BJ (cell line): ENCODE data around the gene OR2AG2. TPM values are rescaled to one million over a fixed set of nuclear protein-coding genes. Genes with fewer than 3 reads are reported as not detected.
A peak's percentile ranks its signal among the peaks of the same experiment; 100 is the strongest.

ENCODE experiments used
- CTCF ChIA-PET: fragments of 350-600 bp; formaldehyde crosslinking; extraction: SDS; loops from one replicate; lab custom pipeline; 2021; ENCODE audit warnings: antibody characterized with exemption, inconsistent platforms; lab: Yijun Ruan, JAX
- POLR2A ChIA-PET: fragments of 300-600 bp; sonication (Branson Sonifier 250); formaldehyde crosslinking; extraction: SDS; loops from one replicate; lab custom pipeline; 2021; ENCODE audit warnings: antibody characterized with exemption; lab: Charles Lee
- DNase-seq: peaks from one replicate; pipeline ENCODE4 v3.0.0-alpha.2; 2011; ENCODE audit warnings: low read depth
- H3K27me3 ChIP-seq: 2 replicates; pipeline ENCODE4 v1.6.0; 2011; ENCODE audit warnings: low read length; ENCODE audit not compliant: control insufficient read depth, insufficient read depth
- H3K36me3 ChIP-seq: 2 replicates; pipeline ENCODE4 v1.5.1; 2011; ENCODE audit warnings: low read length; ENCODE audit not compliant: control insufficient read depth, insufficient read depth
- H3K4me3 ChIP-seq: 2 replicates; pipeline ENCODE4 v1.5.1; 2011; ENCODE audit warnings: low read depth, mild to moderate bottlenecking, control low read depth, low read length
- polyA minus RNA-seq: library from RNA; depleted of rRNA, polyadenylated mRNA; stranded (reverse); fragments of >200 nt; gene quantifications from 2 replicates; pipeline ENCODE4 v1.2.3, GENCODE V29; 2011; rRNA and poly(A)+ RNA removed
- polyA plus RNA-seq: library from polyadenylated mRNA; depleted of rRNA; stranded (reverse); fragments of >200 nt; gene quantifications from 2 replicates; pipeline ENCODE4 v1.2.3, GENCODE V29; 2011; rRNA removed
- TF ChIP-seq, protein P1 (sequence below): IDR thresholded peaks from 2 replicates; pipeline ENCODE4 v1.5.1; 2011; ENCODE audit warnings: low read depth, mild to moderate bottlenecking, control low read depth, inconsistent platforms, low read length, moderate library complexity; ENCODE audit not compliant: insufficient read depth

OR2AG2 gene, protein sequence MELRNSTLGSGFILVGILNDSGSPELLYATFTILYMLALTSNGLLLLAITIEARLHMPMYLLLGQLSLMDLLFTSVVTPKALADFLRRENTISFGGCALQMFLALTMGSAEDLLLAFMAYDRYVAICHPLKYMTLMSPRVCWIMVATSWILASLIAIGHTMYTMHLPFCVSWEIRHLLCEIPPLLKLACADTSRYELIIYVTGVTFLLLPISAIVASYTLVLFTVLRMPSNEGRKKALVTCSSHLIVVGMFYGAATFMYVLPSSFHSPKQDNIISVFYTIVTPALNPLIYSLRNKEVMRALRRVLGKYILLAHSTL
- polyA plus RNA-seq (0.28 and 0.60 TPM in 2 replicates), polyA minus RNA-seq (4.1 and 5.8 TPM in 2 replicates)

DNA sequence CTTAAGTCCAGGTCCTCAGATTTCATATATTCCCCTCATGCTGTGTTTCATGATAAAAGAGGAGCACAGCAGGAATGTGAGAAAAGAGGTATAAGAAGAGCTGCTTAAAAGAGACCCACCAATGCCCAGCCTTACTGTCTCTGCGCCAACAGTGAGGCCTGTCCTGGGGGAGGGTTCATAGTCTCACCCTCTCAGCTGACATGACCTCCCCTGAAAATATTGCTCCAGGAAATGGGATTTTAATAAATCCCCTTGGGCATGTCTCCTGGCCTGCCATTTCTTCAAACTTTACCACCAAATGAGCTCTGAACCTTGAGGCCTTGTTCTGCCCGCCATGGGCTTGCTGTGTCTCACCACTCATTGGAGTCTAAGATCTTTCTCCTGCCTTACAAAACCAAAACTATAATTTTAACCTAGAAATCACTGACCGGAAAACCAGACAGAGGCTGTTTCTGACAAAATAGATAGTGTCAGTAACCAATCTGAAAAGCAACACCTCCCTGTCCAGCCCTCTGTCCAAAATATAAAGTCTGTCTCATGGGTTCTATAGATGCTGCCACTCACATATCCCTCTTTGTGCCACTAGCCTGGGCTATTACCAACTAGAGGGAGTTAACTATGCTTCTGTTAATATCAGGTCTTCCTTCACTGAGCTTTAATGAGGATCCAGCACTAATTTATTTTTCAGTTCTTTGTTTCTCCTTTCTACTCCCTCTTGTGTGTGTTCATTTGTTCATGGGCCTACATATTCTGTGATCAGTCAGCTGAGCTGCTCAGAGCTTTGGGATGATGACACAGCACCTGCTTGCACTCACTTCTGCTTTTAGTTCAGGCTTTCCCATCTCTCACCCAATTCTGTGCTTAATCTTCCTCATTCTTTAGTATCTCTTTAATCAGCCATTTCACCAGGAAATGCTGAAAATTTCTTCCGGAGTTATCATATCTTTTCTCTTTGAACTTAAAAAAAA, at the start of gene OR2AG2:
TSS of gene OR2AG2 (minus strand) at position 51 of the 968 bp plus-strand sequence. CDS start 3,019 bp downstream, outside the sequence.
- TF ChIP-seq, protein P1, sequence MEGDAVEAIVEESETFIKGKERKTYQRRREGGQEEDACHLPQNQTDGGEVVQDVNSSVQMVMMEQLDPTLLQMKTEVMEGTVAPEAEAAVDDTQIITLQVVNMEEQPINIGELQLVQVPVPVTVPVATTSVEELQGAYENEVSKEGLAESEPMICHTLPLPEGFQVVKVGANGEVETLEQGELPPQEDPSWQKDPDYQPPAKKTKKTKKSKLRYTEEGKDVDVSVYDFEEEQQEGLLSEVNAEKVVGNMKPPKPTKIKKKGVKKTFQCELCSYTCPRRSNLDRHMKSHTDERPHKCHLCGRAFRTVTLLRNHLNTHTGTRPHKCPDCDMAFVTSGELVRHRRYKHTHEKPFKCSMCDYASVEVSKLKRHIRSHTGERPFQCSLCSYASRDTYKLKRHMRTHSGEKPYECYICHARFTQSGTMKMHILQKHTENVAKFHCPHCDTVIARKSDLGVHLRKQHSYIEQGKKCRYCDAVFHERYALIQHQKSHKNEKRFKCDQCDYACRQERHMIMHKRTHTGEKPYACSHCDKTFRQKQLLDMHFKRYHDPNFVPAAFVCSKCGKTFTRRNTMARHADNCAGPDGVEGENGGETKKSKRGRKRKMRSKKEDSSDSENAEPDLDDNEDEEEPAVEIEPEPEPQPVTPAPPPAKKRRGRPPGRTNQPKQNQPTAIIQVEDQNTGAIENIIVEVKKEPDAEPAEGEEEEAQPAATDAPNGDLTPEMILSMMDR, result no peak
- CTCF ChIA-PET, result interaction anchor here (0.6 to 2.5 kb wide), 3 partner anchors 17 to 584 kb away, joined by 3 to 8 read pairs (median 6); no protein-coding TSS in a partner anchor

DNA sequence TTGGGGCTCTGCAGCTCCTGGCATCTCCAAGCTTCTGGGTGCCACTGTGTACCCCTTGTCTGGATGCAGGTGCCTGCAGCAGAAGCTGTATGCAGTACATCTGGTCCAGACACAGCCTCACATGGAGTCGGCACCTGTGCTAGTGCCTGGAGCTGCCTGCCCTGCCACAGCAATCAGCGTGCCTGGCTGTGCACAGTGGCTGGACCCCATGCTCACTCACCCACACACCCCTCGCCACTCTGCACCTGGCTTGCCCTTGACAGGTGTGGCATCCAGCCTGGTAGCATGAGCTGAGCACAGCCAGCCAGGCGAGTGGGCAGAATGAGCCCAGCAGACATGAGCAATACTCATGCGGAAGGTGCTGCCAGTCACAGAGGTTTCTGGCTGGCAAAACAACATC, 47.2 kb upstream of the OR2AG2 start:
- no peak overlapping the region for H3K4me3 ChIP-seq

More for the DNA sequence above, at the start of gene OR2AG2:
- POLR2A ChIA-PET, result no interaction called here
- no peak for DNase-seq
- no peak within 1 kb of the TSS for H3K4me3 ChIP-seq
- no peaks in the 10 kb centered on the region for H3K27me3 ChIP-seq
- no peaks in the 10 kb centered on the region for H3K36me3 ChIP-seq

DNA sequence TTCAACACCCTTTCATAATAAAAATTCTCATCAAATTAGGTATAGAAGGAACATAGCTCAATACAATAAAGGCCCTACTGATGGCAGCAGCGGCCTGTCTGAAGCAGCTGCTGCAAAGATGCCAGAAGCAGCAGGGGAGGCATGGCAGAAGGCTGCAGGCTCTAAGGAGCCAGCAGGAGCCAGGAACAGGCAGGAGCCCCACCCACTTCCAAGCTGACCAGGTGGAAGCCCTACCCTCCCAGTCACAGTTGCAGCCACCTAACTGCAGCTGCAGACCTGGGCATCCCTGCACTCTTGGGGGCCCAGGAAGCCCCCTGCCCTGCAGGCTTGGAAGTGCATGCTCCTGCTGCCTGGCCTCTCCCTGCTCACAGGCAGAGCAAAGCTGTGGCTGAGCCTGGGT, 45.9 kb upstream of the OR2AG2 start:
- no peak for DNase-seq
- Histone ChIP-seq H3K27me3 (no peaks in the 10 kb centered on the region), H3K36me3 (no peaks in the 10 kb centered on the region), H3K4me3 (no peak overlapping the region)
- POLR2A ChIA-PET, result no interaction called here
- TF ChIP-seq, protein P1, result 0 out of 2 replicates have a peak, but pooled peaks have one; percentile 4
- CTCF ChIA-PET, result interaction anchor here (1.1 to 1.7 kb wide), 2 partner anchors 60 to 462 kb away, joined by 4 read pairs; no protein-coding TSS in a partner anchor

More for the DNA sequence above, 47.2 kb upstream of the OR2AG2 start:
- H3K27me3 ChIP-seq, result no peaks in the 10 kb centered on the region
- DNase-seq, result no peak
- H3K36me3 ChIP-seq, result no peaks in the 10 kb centered on the region
- POLR2A ChIA-PET, result no interaction called here
- TF ChIP-seq, protein P1, result no peak
- CTCF ChIA-PET, result no interaction called here

DNA sequence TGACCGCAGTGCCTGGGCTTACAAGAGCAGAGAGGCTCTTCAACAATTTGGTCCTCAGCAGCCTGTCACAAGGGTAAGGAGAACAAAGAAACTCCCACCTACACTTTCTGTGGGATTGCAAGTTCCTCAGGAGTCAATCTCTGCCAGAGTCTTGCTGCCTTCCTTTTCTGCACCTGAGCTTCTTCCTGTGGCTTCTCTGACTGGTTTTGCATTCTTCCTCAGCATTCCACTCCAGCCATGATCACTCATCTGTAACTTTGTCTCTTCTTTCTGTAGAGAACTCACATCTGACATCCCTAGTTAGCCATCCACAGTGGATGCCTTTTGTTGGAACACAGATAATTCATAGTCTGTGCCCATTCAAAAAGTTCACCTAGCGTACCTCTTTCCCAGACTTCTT, 41.9 kb upstream of the OR2AG2 start:
- CTCF ChIA-PET, result interaction anchor here (0.8 to 2.0 kb wide), 5 partner anchors 29 to 330 kb away, joined by 3 to 6 read pairs (median 4); partner anchors contain the start of gene OR10A5

More for the DNA sequence above, 41.9 kb upstream of the OR2AG2 start:
- Histone ChIP-seq H3K4me3 (no peak overlapping the region), H3K27me3 (no peaks in the 10 kb centered on the region), H3K36me3 (no peaks in the 10 kb centered on the region)
- no peak for DNase-seq
- POLR2A ChIA-PET, result interaction anchor here (0.5 kb wide), 1 partner anchor 148 kb away, joined by 4 read pairs; no protein-coding TSS in a partner anchor
- TF ChIP-seq, protein P1, result no peak
